Activated naive CD4-positive, alpha-beta T cell treated with anti-CD3 and anti-CD28 coated beads for 36 hours (primary cell): ENCODE results near the gene PTDSS2. TPM values are rescaled to one million over a fixed set of nuclear protein-coding genes. Genes with fewer than 3 reads are reported as not detected.
"Not testable (repeated sequence)": the region's sequence is repeated elsewhere in the genome, so short reads cannot be mapped to it uniquely, and the experiment has no call there.

Source experiments
- CTCF ChIA-PET: fragments of 350-600 bp; sonication (Branson Sonifier 250); formaldehyde crosslinking; loops from one replicate; lab custom pipeline; 2021; ENCODE audit warnings: antibody characterized with exemption; lab: Charles Lee
- DNase-seq: peaks from one replicate; pipeline ENCODE4 v3.0.0-alpha.2; 2020
- H3K27ac Mint-ChIP-seq: one replicate; pipeline ENCODE4 v1.8.0; 2021; ENCODE audit warnings: mild to moderate bottlenecking, mixed read lengths
- H3K27me3 Mint-ChIP-seq: one replicate; pipeline ENCODE4 v1.8.0; 2021; ENCODE audit warnings: low read depth, mixed read lengths
- H3K36me3 Mint-ChIP-seq: one replicate; pipeline ENCODE4 v1.8.0; 2021; ENCODE audit warnings: low read depth, mixed read lengths
- H3K4me1 Mint-ChIP-seq: one replicate; pipeline ENCODE4 v1.8.0; 2021; ENCODE audit warnings: low read depth, mixed read lengths
- H3K4me3 Mint-ChIP-seq: one replicate; pipeline ENCODE4 v1.8.0; 2021; ENCODE audit warnings: mild to moderate bottlenecking, moderate library complexity, mixed read lengths
- H3K9me3 Mint-ChIP-seq: one replicate; pipeline ENCODE4 v1.8.0; 2021; ENCODE audit warnings: mixed read lengths
- intact Hi-C: fragments of 100-400 bp; cut with micrococcal nuclease; formaldehyde crosslinking; loops from one replicate; pipeline ENCODE4 v1.15.1; 2023
- total RNA-seq, 2 experiments: library from RNA; stranded (reverse); gene quantifications; one replicate each; pipeline ENCODE4 v1.2.3, GENCODE V29; 2021

Gene PTDSS2
- total RNA-seq, 2 experiments from 2014 or later, result 12.1 to 15.0 TPM

DNA sequence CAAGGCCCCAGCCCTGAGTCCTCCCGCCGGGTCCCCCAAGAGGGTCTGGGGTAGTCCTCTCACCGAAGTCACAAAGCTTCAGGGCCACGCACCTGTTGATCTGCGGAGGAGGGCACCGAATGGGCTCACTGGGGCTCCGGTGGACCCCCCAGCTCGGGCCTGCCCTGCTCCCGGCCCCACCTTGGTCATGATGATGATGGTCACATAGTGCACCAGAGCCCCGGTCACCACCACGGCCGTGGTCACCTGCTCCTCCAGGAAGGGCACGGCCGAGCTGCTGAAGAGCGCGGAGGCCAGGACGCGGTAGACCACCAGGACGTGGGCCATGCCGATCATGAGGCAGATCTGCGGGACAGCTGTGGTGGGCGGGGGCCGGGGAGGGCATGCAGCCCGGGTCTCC is 21.8 kb upstream of the PTDSS2 start:
- Mint-ChIP-seq H3K27ac (no peak overlapping the region), H3K9me3 (no peaks in the 10 kb centered on the region)
- CTCF ChIA-PET, result no interaction called here

DNA sequence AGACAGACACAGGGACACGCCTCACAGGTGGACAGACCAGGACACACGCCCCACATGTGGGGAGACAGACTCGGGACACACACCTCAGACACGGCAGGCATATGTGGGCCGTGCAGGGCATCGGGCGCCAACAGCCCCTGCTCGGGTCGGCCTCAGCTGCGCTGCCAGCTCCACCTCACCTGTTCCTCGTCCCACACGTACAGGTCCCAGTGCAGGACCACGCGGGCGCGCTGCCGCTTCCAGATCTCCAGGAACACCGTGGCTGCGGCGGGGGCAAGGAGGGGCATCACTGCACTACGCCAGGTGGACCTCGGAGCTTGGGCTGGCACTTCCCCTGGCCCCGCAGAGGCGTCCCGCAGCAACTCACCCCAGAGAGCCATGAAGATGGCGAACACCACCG is 20.7 kb upstream of the PTDSS2 start:
- H3K9me3 Mint-ChIP-seq, result no peaks in the 10 kb centered on the region
- H3K4me1 Mint-ChIP-seq, result no peaks in the 10 kb centered on the region
- CTCF ChIA-PET, result interaction anchor here (0.7 kb wide), 1 partner anchor 24 kb away, joined by 3 read pairs; no protein-coding TSS in a partner anchor
- intact Hi-C loops, result no loop called here
- no peak for DNase-seq
- no peak overlapping the region for H3K27ac Mint-ChIP-seq
- H3K4me3 Mint-ChIP-seq, result no peak overlapping the region
- H3K36me3 Mint-ChIP-seq, result peaks cover 9% of the 10 kb centered on the region
- no peaks in the 10 kb centered on the region for H3K27me3 Mint-ChIP-seq

More for the DNA sequence above, 21.8 kb upstream of the PTDSS2 start:
- Mint-ChIP-seq H3K36me3 (peaks cover 10% of the 10 kb centered on the region), H3K4me3 (no peak overlapping the region), H3K4me1 (no peaks in the 10 kb centered on the region), H3K27me3 (no peaks in the 10 kb centered on the region)
- intact Hi-C loops, result no loop called here
- no peak for DNase-seq

DNA sequence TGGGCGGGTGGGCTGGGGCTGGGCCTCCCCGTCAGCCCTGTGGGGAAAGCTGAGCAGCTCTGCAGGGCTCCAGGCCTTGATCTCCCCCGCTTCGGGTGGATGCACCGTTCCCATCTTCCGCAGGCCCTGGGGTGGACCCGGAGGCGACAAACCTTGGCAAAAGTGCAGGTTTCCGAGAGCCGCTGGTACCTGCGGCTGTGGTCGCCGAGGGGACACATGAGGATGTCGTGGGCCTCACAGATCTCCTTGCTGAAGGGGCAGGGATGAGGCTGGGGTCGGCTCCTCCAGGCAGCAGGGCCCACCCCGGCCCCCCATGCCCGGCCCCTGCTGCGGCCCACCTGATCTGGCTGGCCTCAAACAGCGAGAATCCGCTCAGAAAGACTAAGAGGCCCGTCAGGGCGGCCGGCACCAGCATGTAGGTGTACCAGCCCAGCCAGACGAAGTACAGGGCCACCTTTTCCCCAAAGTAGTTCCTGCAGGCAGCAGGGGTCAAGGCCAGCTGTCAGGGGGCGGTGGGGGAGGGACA is 20.1 kb upstream of the PTDSS2 start:
- no peaks in the 10 kb centered on the region for H3K27me3 Mint-ChIP-seq
- H3K4me1 Mint-ChIP-seq, result no peaks in the 10 kb centered on the region
- H3K36me3 Mint-ChIP-seq, result peaks cover 6% of the 10 kb centered on the region
- no peaks in the 10 kb centered on the region for H3K9me3 Mint-ChIP-seq
- no peak overlapping the region for H3K4me3 Mint-ChIP-seq
- DNase-seq, result no peak
- intact Hi-C loops, result no loop called here
- no peak overlapping the region for H3K27ac Mint-ChIP-seq
- CTCF ChIA-PET, result interaction anchor here (0.7 kb wide), 1 partner anchor 24 kb away, joined by 3 read pairs; no protein-coding TSS in a partner anchor

DNA sequence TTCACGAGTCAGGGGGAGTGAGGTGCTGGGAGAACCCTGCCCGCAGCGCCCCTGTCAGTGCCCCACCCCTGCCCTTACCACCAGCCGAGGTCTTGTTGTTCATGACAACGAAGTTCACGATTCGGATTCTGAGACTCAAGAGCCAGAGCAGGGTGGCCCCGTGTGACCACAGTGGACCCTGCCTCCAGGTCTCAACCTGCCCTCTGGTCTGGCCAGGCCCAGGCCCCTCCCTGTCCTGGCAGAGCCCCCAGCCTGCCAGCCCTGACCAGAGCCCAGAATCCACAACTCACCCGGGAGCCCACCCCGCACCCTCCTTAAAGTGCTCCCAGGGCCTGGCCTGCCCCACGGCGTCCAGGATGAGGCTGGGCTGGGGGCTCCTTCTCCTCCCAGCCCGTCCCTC is 18.2 kb upstream of the PTDSS2 start:
- intact Hi-C loops, result no loop called here
- Mint-ChIP-seq H3K4me3 (no peak overlapping the region), H3K36me3 (peaks cover 2% of the 10 kb centered on the region), H3K27me3 (no peaks in the 10 kb centered on the region), H3K4me1 (no peaks in the 10 kb centered on the region), H3K9me3 (no peaks in the 10 kb centered on the region), H3K27ac (no peak overlapping the region)
- CTCF ChIA-PET, result no interaction called here
- DNase-seq, result no peak

DNA sequence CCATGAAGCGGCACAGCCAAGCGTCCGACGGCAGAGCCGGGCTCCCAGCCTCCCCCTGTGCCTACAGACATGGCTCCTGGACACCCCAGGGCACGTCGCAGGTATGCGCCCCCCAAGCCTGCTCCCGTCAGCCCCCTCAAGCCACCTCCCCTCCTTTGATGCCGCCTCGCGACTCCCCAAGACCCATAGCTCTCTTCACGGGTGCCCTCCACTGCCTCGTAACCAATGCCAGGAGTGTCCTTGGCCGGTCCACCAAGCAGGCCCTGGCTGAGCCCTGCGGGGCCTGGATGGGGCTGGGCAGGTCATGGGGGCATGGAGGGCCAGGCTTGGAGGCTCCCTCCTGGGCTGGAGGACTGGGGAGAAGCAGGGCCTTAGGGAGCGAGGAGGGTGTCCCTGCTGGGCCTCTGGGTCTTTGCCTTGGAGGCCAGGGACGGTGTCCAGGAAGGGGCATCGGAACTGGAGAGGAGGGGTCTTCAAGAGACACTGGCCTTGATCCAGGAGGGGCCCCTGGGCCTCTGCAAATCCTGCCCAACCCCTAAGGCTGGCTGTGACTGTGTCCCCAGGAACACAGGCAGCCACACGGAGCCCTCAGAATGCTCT is 17.5 kb upstream of the PTDSS2 start:
- Mint-ChIP-seq H3K27ac (no peak overlapping the region), H3K4me3 (no peak overlapping the region), H3K9me3 (no peaks in the 10 kb centered on the region), H3K27me3 (no peaks in the 10 kb centered on the region), H3K36me3 (peaks cover 1% of the 10 kb centered on the region), H3K4me1 (peaks cover 6% of the 10 kb centered on the region)
- intact Hi-C loops, result no loop called here
- DNase-seq, result no peak
- CTCF ChIA-PET, result no interaction called here

DNA sequence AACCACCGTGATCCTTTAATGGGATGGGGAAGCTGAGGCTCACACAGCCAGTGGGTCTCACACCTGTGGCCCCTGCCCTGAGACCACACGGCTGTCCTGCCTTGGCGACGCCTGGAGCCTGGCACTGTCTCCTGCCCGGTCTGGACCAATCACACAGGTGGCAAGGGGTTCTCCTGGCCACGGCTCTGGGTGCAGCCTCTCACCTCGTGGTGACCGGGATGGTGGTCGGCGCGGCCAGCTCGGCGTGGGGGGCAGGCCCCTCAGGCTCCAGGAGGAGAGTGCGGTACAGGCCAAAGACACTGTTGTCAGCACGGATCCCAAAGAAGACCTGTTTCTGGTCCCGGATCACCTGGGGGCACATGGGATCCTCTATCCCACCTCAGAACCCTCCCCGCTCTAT is 17.0 kb upstream of the PTDSS2 start:
- no peak for DNase-seq
- Mint-ChIP-seq H3K9me3 (no peaks in the 10 kb centered on the region), H3K27me3 (no peaks in the 10 kb centered on the region), H3K27ac (no peak overlapping the region), H3K4me3 (no peak overlapping the region), H3K36me3 (no peaks in the 10 kb centered on the region), H3K4me1 (peaks cover 8% of the 10 kb centered on the region)
- CTCF ChIA-PET, result no interaction called here
- intact Hi-C loops, result no loop called here

DNA sequence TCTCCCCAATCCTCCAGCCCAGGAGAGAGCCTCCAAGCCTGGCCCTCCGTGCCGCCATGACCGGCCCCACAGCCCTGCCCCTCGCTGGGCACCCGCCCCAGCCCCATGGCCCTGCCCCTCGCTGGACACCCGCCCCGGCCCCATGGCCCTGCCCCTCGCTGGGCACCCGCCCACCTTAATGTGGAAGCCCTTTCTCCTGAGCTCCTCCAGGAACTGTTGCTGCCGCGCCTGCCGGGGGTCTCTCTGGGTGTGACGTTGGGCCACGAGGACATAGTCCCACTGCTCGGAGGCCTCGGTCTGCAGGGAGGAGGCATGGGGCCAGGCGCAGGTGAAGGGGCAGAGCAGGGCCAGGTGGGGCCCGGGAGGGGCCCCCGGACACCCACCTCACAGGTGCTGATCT is 16.4 kb upstream of the PTDSS2 start:
- Mint-ChIP-seq H3K9me3 (no peaks in the 10 kb centered on the region), H3K4me1 (peaks cover 9% of the 10 kb centered on the region), H3K27ac (no peak overlapping the region), H3K4me3 (no peak overlapping the region), H3K36me3 (no peaks in the 10 kb centered on the region), H3K27me3 (no peaks in the 10 kb centered on the region)
- CTCF ChIA-PET, result no interaction called here
- intact Hi-C loops, result no loop called here
- no peak for DNase-seq

DNA sequence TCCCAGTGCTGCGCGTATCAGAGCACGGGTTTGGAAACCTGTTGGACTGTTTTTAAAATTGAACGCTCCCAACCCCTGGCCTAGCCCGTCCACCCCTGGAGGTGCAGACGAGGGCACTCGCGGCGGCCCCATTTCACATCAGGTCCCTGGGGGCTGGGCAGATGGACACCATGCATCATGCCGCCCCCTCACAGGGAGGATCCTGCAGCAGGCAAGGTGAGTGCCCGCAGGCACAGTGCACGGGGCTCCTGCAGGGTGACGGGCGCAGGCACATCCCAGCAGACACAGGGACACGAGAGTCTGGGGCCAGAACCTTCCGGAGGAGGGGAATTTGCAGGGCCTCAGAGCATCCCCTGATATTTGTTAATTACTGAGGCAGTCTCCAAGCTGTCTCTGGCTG is 15.6 kb upstream of the PTDSS2 start:
- Mint-ChIP-seq H3K27ac (no peak overlapping the region), H3K36me3 (no peaks in the 10 kb centered on the region)
- no peak for DNase-seq

DNA sequence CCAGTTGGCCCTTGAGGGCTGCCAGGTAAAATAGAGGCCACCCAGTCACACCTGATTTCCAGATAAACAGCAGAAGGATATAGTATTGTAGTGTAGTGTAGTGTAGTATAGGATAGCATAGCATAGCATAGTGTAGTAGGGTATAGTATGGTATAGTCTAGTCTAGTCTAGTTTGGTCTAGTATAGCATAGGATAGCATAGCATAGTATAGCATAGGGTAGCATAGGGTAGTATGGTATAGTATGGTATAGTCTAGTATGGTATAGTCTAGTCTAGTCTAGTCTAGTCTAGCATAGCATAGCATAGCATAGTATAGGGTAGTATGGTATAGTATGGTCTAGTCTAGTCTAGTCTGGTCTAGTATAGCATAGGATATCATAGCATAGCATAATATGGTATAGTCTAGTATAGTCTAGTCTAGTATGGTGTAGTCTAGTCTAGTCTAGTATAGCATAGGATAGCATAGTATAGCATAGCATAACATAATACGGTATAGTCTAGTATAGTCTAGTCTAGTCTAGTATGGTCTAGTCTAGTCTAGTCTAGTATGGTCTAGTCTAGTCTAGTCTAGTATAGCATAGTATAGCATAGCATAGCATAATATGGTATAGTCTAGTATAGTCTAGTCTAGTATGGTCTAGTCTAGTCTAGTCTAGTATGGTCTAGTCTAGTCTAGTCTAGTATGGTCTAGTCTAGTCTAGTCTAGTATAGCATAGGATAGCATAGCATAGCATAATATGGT is 14.9 kb upstream of the PTDSS2 start:
- H3K27me3 Mint-ChIP-seq, intact Hi-C loops, H3K27ac Mint-ChIP-seq, CTCF ChIA-PET, H3K4me3 Mint-ChIP-seq, H3K9me3 Mint-ChIP-seq, DNase-seq, H3K36me3 Mint-ChIP-seq: not testable (repeated sequence)
- H3K4me1 Mint-ChIP-seq, result peaks cover 17% of the 10 kb centered on the region

More for the DNA sequence above, 15.6 kb upstream of the PTDSS2 start:
- H3K4me1 Mint-ChIP-seq, result peaks cover 12% of the 10 kb centered on the region
- no peak overlapping the region for H3K4me3 Mint-ChIP-seq
- CTCF ChIA-PET, result no interaction called here
- H3K9me3 Mint-ChIP-seq, result no peaks in the 10 kb centered on the region
- intact Hi-C loops, result no loop called here
- H3K27me3 Mint-ChIP-seq, result no peaks in the 10 kb centered on the region

DNA sequence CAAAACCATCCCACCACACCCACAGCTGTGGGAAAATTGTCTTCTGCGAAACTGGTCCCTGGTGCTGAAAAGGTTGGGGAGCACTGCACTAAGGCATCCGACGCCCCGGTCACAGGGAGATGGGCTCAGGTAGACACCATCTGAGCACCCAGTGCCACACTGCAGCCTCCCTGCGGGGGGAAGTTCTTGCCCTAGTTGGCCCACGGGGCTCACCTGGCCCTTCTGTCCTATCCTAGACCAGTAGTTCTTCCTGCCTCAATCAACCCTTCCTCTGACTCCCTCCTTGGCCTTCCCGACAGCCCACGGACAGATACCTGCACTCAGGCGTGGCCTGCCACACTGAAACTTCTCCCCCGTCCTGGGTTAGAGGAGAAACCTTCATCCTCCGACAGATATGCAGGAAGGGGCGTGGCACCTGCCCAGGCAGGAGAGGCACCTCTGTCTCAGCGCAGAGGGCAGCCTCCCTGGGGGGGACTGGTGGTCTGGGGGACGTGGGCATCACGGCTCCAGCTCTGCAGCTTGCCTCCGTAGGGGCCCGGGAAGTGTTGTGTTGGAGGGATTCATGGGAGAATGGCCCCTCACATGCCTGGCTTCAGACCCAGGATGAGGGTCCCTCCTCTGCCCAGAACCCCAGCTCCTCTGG is 12.7 kb upstream of the PTDSS2 start:
- no peak overlapping the region for H3K4me3 Mint-ChIP-seq
- H3K27me3 Mint-ChIP-seq, result no peaks in the 10 kb centered on the region
- peaks cover 23% of the 10 kb centered on the region for H3K4me1 Mint-ChIP-seq
- intact Hi-C loops, result no loop called here
- H3K9me3 Mint-ChIP-seq, result no peaks in the 10 kb centered on the region
- CTCF ChIA-PET, result no interaction called here
- H3K36me3 Mint-ChIP-seq, result no peaks in the 10 kb centered on the region
- H3K27ac Mint-ChIP-seq, result no peak overlapping the region
- DNase-seq, result no peak

DNA sequence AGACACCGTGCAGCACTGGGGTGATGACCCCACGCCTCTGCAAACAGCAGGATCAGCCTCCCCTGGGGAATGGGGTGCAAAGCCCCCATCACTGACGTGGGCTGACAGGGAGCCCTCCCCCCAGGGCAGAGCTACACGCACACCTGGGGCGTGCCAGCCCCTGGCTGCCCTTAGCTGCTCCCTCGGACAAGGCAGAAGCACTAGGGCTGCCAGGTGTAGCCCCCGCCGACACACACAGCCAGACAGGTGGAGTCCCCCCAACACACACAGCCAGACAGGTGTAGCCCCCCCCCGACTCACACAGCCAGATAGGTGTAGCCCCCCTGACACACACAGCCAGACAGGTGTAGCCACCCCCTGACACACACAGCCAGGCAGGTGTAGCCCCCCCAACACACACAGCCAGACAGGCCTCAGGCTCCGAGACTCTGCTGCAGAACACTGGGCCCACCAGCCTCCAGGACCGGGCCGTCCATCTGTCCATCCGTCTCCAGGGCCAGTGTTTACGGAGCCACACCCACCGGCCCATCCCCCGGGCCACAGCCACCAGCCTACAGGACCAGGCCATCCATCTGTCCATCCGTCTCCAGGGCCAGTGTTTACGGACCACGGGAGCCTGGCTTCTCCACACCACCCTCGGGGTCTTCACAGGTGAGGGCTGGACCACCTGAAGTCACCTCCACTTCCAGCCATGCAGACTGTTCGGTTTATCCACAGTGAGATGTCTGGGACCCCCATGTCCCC is 11.8 kb upstream of the PTDSS2 start:
- H3K27ac Mint-ChIP-seq, result no peak overlapping the region
- no peaks in the 10 kb centered on the region for H3K9me3 Mint-ChIP-seq
- no peak overlapping the region for H3K4me3 Mint-ChIP-seq
- CTCF ChIA-PET, result interaction anchor here (2.8 kb wide), 1 partner anchor 11 kb away, joined by 11 read pairs; no protein-coding TSS in a partner anchor
- no peaks in the 10 kb centered on the region for H3K36me3 Mint-ChIP-seq
- intact Hi-C loops, result no loop called here
- DNase-seq, result no peak
- H3K27me3 Mint-ChIP-seq, result no peaks in the 10 kb centered on the region
- peaks cover 23% of the 10 kb centered on the region for H3K4me1 Mint-ChIP-seq
